ENCODE measurements around the gene ARL2BP.
"Not testable (repeated sequence)": the region's sequence is repeated elsewhere in the genome, so short reads cannot be mapped to it uniquely, and the experiment has no call there.

The ARL2BP gene

GRCh38 chr16:57244767-57245471 lies at the start of gene ARL2BP:
Gene ARL2BP, plus strand, starts transcription at chr16:57245259. Its CDS starts 109 bp downstream, at chr16:57245368.
- DNase-seq, result peak; percentile 86

- DNase-seq, result no peak
Measured at GRCh38 chr16:57196286-57196685, 48.8 kb upstream of the ARL2BP start.

- no peak for DNase-seq
Measured at GRCh38 chr16:57196753-57197152, 48.3 kb upstream of the ARL2BP start.

- DNase-seq, result not testable (repeated sequence)
Measured at GRCh38 chr16:57200321-57200720, 44.7 kb upstream of the ARL2BP start.

- not testable (repeated sequence) for DNase-seq
Measured at GRCh38 chr16:57200926-57201325, 44.1 kb upstream of the ARL2BP start.

GRCh38 chr16:57202095-57202886 lies 42.8 kb upstream of the ARL2BP start:
- DNase-seq, result no peak

- DNase-seq, result no peak
Measured at GRCh38 chr16:57203451-57203850, 41.6 kb upstream of the ARL2BP start.

- DNase-seq, result no peak
Measured at GRCh38 chr16:57204675-57205074, 40.4 kb upstream of the ARL2BP start.

GRCh38 chr16:57208926-57209325 lies 36.1 kb upstream of the ARL2BP start:
- no peak for DNase-seq

GRCh38 chr16:57209780-57210179 lies 35.3 kb upstream of the ARL2BP start:
- DNase-seq, result no peak

- DNase-seq, result no peak
Measured at GRCh38 chr16:57213462-57213861, 31.6 kb upstream of the ARL2BP start.

GRCh38 chr16:57216968-57217367 lies 28.1 kb upstream of the ARL2BP start:
- DNase-seq, result no peak

GRCh38 chr16:57223057-57223456 lies 22.0 kb upstream of the ARL2BP start:
- DNase-seq, result no peak

- DNase-seq, result no peak
Measured at GRCh38 chr16:57224651-57225335, 20.3 kb upstream of the ARL2BP start.

GRCh38 chr16:57225978-57226377 lies 19.1 kb upstream of the ARL2BP start:
- no peak for DNase-seq

GRCh38 chr16:57226701-57227621 lies 18.1 kb upstream of the ARL2BP start:
- no peak for DNase-seq

- no peak for DNase-seq
Measured at GRCh38 chr16:57229079-57229478, 16.0 kb upstream of the ARL2BP start.

GRCh38 chr16:57231821-57232350 lies 13.2 kb upstream of the ARL2BP start:
- no peak for DNase-seq

GRCh38 chr16:57233944-57234706 lies 10.9 kb upstream of the ARL2BP start:
- no peak for DNase-seq

GRCh38 chr16:57234707-57235092 lies 10.4 kb upstream of the ARL2BP start:
- DNase-seq, result no peak

Measured in DMS79 (cell line).